Activated CD4-positive, alpha-beta T cell treated with anti-CD3 and anti-CD28 coated beads for 1 hour (primary cell): ENCODE data around the gene GRID1.

Experiments
- DNase-seq: peaks from one replicate; pipeline ENCODE4 v3.0.0-alpha.2; 2020

Gene GRID1

GRCh38 chr10:86366033-86366901, at the start of gene GRID1:
TSS of gene GRID1 (minus strand) at chr10:86366795.
- DNase-seq: no peak

- DNase-seq: no peak
Observed at GRCh38 chr10:86415583-86415982, 49.0 kb upstream of the GRID1 start.

DNA sequence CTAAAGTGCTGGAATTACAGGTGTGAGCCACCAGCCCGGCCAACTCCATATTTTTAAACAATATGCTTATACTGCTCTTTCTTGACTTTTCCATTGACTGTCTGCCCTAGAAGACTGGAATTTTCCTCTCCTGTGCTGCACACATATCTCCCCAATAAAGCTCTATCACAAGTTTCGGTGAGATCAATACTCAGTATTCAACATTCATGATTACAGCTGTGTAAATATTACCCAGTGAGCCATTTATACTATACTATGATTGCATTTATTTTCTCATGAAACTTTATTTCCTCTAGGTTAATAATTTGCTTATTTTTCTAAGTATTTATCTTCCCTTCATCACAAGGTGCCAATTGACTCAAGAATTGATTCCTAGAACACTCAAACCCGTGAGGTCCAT, 48.5 kb upstream of the GRID1 start:
- DNase-seq: no peak

DNA sequence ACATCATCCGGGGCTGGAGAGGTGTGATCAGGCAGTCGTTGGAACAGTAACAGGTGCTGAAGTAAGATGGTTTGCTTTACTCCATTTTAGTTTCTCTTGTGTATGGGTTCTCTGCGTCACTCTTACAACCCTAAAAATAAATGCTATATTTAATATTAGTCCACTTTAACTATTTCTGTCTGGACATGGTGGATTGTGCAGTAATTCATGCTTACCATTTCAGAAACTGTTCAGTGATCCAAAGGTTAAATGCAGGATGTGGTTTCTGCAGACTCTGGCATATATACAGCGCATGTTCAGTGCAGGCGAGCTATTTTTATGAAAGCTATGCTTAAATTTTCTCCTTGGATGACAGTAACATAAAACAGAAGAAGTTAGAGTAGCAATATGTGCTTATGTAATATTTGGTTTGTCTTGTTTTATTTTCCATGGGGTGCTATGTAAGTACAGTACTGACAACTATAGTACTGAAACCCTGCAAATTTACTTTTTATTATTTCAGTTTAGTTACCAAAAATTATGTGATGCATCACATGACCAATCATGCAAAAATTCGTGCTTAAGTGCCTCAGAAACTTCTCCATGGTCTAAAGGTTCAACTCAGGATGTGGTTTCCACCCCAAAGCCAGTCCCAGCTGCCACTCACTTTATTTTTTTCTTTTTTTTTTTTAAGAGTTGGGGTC, 46.6 kb upstream of the GRID1 start:
- no peak for DNase-seq

DNA sequence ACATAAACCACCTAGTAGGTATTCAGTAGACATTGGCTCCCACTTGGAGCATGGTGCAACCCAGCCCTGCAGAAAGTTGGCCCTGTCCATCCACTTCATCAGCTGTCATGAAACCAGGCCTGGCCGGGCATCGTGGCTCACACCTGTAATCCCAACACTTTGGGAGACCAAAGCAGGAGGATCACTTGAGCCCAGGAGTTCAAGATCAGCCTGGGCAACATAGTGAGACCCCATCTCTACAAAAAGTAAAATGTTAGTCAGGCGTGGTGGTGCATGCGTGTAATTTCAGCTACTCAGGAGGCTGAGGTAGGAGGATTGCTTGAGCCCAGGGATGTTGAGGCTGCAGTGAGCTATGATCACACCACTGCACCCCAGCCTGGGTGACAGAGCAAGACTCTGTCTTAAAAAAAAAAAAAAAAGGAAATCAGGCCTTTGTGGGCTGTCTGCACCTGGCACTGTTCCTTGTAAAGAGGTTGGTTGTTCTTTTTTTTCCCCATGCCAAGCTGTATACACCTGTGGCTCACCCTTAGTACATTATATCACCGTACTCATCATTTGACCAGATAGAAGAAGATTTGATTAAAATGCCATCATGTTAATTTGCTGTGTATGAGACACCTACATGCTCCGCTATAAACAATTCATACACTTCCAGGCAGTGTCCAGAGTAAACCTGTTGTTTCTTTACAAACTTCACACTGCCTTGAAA, 45.4 kb upstream of the GRID1 start:
- DNase-seq: no peak

GRCh38 chr10:86411281-86411841, 44.8 kb upstream of the GRID1 start:
- DNase-seq: no peak

DNA sequence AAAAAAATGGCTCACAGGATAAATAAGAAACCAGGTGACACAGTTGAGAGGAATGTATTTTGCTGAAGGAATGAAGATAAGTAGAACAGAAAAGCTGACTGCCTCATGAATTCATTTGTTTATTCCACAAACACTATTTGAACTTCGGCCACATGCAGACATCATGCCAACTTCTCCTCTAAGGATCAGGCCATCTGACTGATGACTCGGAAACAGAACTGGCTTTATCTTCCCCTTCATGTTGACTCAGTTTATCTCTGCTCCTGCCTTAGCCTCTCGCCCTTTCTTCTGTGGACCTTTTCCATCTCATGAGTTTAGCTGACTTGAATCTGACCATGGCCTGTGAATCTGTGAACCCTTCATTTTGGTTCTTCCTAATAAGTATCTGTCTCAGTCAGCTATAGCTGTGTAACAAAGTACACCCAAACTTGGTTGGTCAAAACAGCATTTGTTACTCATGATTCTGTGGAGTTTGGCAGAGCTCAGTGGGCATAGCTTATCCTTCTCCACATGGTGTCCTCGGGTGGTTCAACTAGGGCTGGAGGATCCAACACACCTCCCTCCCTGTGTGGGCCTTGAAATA, 44.0 kb upstream of the GRID1 start:
- no peak for DNase-seq

- DNase-seq: no peak
Observed at GRCh38 chr10:86409183-86409582, 42.6 kb upstream of the GRID1 start.

DNA sequence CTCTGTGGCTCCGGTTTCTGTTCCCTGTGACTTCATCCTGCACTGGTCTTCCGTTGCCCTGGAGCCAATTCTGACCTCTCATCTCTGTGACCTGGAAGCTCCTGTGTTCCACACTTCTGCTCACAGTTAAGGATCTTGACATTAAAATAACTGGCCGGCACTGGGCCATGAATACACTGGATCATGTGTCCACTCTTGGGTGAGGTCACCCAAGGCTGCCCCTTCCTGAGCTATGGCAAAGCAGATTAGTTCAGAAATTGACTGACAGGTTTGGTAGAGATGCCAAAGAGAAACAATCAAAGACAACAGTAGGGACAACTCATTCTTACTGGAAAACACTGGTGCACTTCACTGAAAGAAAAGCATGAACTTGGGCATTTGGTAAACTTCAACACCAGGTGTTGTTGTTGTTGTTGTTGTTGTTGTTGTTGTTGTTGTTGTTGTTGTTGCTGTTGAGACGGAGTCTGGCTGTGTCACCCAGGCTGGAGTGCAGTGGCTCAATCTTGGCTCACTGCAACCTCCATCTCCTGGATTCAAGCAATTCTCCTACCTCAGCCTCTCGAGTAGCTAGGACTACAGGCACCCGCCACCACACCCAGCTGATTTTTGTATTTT, 36.7 kb upstream of the GRID1 start:
- no peak for DNase-seq

DNA sequence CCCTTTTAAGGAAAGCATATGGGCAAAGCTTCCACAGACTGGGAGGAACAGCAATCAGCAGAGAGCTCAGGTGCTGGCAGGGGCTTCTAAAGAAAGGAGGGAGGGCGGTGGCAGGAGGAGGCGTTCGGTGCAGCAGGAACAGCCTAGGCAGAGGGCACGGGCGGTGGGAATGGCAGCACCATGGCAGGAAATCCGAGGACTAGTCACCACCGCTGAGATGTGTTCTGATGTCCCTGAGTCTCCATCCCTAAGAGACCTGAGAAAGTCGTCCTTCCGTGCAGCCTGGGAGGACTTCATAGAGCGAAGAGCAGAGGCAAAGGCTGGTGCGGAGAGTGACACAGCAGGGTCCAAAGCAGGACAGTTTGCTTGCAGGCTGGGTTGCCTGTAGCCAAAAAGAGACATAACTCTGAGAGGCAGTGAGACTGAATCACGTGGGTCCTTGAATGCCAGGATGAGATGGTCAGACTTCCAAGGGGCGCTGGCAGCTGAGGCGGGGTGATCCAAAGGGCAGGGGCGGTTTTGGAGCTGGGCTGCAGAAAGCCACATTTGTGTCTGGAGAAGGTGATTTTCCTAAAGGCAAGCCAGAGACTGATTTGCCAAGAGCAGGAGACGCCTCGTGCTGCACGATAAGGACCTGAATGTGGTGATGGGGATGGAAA, 35.8 kb upstream of the GRID1 start:
- no peak for DNase-seq

- no peak for DNase-seq
Observed at GRCh38 chr10:86401588-86402282, 35.1 kb upstream of the GRID1 start.

GRCh38 chr10:86400705-86401587, 34.4 kb upstream of the GRID1 start:
- DNase-seq: peak; percentile 54

DNA sequence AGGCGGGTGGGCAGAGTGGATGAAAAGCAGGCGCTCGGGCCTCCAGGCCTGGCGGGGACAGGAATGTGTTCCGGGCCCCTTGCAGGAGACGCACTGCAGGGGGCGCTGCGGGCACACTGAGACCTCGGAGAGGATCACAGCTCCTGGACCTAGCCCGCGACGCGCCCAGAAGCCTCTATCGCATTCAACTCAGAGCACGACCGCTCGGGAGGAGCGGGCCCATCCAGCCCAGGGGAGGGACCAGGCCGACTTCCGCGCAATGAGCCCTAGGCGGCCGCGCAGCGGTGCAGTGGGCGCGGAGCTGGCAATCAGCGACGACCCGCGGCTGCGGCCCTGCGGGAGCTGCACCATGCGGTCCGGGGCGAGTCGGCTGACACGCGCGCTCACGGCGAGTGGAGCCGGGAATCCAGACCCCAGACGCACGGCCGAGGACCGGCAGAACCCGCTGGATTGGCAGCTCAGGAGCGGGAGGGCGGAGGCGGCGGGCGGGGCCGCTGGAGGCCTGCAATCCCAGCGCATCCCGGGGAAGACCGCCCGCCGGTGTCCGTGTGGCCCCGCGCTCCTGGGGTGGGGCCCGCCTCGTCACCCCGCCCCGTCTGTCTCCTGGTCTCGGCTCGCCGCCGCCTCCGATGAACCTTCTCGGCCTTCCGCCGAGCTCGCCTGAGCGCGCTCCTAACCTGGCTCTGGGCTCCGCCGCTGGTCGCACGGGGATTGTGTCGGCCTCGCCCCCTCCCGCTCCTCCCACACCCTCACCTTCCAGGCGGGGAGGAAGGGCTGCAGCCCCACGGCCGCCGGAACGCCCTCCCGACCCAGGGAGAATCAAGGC, 33.5 kb upstream of the GRID1 start:
- DNase-seq: peak; percentile 89

DNA sequence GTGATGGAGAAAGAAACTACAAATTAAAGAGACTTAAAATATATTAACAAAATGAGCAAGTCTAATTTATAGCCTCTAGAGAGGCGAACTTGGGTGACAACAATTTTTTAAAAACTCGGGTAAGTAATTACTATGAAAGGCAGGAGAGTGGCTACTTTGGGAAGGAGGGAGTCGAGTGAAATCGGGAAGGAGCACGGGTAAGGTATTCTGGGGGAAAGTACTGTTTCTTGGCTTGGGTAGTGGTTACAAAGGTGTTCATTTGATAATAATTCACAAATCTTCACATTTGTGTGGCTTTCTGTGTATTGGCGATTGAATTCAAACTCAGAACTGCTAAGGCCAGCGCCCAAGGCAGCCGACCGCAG, 32.9 kb upstream of the GRID1 start:
- no peak for DNase-seq

- no peak for DNase-seq
Observed at GRCh38 chr10:86397120-86397519, 30.5 kb upstream of the GRID1 start.

DNA sequence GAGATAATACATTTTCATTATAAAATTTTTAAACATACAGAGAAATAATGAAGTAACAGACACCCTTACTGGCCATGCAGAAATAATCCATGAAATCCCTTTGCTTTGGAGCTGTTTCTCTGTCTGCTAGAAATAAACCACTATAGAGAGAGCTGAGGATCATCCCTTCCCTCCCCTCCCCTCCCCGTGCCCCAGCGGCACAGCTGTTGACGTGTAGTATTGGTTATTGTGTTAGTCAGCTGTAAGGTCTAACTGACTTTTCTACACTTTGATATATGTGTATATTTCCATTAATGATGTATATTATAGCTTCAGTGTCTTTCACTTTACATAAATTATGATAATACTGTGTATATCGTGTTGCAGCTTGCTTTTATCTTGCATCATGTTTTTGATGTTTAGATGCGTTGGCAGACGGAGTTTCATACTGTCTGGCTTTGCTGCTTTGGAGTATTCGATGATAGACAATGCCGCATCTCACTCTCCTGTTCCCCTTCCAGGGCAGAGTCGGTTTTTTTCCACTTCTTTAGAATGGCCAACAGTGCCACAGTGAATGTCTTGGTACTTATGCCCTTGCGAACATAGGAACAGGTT, 27.4 kb upstream of the GRID1 start:
- DNase-seq: no peak

- no peak for DNase-seq
Observed at GRCh38 chr10:86393362-86393761, 26.8 kb upstream of the GRID1 start.

GRCh38 chr10:86392723-86393094, 26.1 kb upstream of the GRID1 start:
- no peak for DNase-seq
